IPS-NIHi7 (cell line): ENCODE data around the gene WASHC3.

Experiments used
- DNase-seq: peaks from one replicate; pipeline ENCODE4 v3.0.0; 2012; ENCODE audit warnings: mixed read lengths; ENCODE audit errors: extremely low spot score

The WASHC3 gene

DNA sequence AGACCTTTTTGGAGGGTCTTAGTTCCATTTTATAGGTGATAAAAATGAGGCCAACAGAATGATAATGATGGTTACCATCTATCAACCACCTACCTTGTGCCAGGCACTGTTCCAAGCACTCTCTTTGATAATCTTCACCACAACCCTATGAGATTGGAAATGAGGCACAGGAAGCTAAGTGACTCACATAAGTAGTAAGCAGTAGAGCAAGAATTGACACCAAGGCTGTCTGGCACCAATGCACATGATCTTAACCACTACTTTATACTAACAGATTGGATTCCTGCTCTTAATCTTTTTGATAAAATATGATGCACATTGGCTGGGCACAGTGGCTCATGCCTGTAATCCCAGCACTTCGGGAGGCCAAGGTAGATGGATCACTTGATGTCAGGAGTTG, 93.0 kb downstream of the WASHC3 start:
- DNase-seq = no peak

DNA sequence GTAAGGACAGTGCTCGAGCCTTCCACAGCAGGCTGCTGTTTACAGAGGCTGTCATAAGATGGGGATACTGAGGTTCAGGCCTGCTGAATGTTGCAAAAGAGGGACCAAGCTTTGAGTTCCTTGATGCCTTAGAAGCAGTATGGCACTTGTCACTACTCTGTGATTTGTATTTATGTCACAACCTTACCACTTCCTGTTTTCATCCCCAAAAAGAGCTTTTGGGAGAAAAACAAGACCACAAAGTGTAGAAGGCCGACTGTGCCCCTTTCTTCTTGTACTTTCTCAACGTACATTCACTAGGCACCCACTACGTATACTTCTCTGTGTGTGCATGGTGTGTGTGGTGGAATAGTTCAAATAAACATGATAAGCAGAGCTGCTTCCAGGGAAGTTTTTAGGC, 94.3 kb downstream of the WASHC3 start:
- no peak for DNase-seq

DNA sequence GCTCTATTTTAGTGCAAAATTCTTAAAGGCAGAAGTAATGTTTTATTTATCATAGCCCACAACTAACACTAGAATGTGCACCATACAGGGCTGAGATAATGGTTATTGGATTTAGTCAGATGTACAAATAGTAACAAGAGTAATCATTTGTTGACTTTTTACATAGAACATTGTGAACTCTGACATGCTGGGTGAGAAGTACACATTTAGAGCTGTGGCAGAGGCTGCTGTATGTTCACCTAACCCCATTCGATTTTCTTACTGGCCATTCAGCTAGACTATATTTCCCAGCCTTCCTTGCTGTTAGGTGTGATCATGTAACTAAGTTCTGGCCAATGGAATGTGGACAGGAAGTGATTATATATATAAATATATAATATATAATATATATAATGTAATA, 95.3 kb downstream of the WASHC3 start:
- no peak for DNase-seq

DNA sequence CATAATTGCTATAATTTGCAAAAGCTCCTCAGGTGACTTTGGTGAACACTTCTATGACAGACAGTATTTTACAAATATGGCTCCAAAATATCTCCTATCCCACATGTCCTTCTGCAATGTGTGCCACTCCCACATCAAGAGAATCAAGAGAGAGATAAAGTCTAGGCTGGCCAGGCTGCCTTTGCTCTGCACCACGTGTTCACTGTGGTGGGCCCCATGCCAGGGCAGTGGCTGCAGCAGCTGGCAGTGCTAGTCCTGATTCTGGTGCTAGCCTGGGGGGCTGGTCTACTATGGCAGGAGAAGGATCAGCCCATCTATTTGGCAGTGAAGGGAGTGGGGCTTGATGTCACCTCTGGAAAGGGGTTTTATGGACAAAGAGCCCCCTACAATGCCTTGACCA, 98.1 kb downstream of the WASHC3 start:
- no peak for DNase-seq
